Spinal cord (tissue), 10 donors: ENCODE data around the gene TMEM209. TPM values are rescaled to one million over a fixed set of nuclear protein-coding genes. Genes with fewer than 3 reads are reported as not detected.

Experiments used
- DNase-seq, 6 donors: peaks; one replicate each; pipeline versions ENCODE4 v3.0.0 to v3.0.0-alpha.2; 2013 to 2015; ENCODE audit warnings: low spot score in 6 of 6, low read depth in 4 of 6
- H3K27ac ChIP-seq: one replicate; pipeline ENCODE4 v1.5.1; 2013; ENCODE audit warnings: low read depth, low read length, control low read depth
- H3K27me3 ChIP-seq: one replicate; pipeline ENCODE4 v1.6.1; 2013; ENCODE audit warnings: low read length; ENCODE audit not compliant: control insufficient read depth, insufficient read depth
- H3K36me3 ChIP-seq: one replicate; pipeline ENCODE4 v1.6.1; 2013; ENCODE audit warnings: low read length; ENCODE audit not compliant: control insufficient read depth, insufficient read depth
- H3K4me1 ChIP-seq: one replicate; pipeline ENCODE4 v1.6.1; 2013; ENCODE audit warnings: low read length; ENCODE audit not compliant: control insufficient read depth, insufficient read depth
- H3K4me3 ChIP-seq: one replicate; pipeline ENCODE4 v1.5.1; 2013; ENCODE audit warnings: low read depth, low read length, control low read depth
- H3K9me3 ChIP-seq: one replicate; pipeline ENCODE4 v1.6.1; 2013; ENCODE audit warnings: low read length; ENCODE audit not compliant: control insufficient read depth, insufficient read depth
- WGBS: methylation state at CpG from one replicate; pipeline ENCODE4 v1.1.5; 2013; ENCODE audit warnings: missing lambda C conversion rate; ENCODE audit not compliant: insufficient coverage; 5-methylcytosine and 5-hydroxymethylcytosine counted together
- polyA plus RNA-seq, 2 donors: library from polyadenylated mRNA; unstranded; fragments of 120-200 nt; gene quantifications; one replicate each; pipeline ENCODE4 v1.2.1, GENCODE V29; 2013; ENCODE audit not compliant: insufficient read length in 2 of 2
- total RNA-seq, 2 donors: library from RNA; depleted of rRNA in 1 of 2; stranded (reverse); fragments of 120-200 nt in 1 of 2; fragments of >200 nt in 1 of 2; gene quantifications; one replicate each; pipeline versions ENCODE4 v1.2.3 to v1.2.4, GENCODE V29; 2013 to 2014
- donor health status: healthy.

TMEM209 gene
- total and polyA plus RNA-seq, 4 donors: 13.7 to 17.2 (median 15.7) TPM

DNA sequence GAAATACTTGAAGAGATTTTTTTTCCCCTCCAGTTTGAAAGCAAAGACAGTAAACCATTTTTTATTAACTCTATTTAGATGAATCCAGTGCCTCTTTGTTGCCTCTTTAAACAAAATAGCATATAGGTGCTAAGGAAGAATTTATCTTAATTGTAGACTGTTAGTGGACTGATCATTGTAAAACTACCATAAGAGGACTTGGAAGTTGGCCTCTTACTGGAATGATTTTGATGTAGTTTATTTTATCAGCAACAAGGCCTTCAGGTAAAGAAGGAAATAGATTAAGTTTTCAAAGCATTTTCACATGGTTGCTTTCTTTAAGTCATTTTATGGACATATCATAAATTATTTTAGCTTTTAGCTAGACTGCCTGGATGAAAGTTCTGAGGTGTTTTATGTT lies 81.7 kb downstream of the TMEM209 start:
- Histone ChIP-seq H3K9me3 (no peaks in the 10 kb centered on the region), H3K36me3 (peaks cover 29% of the 10 kb centered on the region), H3K27me3 (no peaks in the 10 kb centered on the region), H3K4me3 (no peak overlapping the region), H3K4me1 (no peaks in the 10 kb centered on the region), H3K27ac (no peak overlapping the region)
- no peak for DNase-seq

DNA sequence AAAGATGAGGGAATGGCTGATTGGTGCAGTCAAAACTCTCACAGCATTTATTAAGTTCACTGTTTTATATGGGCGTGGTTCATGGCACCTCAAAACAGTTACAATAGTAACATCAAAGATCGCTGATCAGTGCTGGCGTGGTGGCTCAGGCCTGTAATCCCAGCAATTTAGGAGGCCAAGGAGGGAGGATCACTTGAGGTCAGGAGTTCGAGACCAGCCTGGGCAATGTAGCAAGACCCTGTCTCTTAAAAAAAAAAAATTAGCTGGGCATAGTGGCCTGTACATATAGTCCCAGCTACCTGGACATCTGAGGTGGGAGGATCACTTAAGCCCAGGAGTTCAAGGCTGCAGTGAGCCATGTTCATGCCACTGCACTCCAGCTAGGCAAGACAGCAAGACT lies 86.4 kb downstream of the TMEM209 start:
- H3K36me3 ChIP-seq: peaks cover 22% of the 10 kb centered on the region
- no peak overlapping the region for H3K4me3 ChIP-seq
- 100% methylated on average over 1 of the region's 4 CpGs for WGBS

DNA sequence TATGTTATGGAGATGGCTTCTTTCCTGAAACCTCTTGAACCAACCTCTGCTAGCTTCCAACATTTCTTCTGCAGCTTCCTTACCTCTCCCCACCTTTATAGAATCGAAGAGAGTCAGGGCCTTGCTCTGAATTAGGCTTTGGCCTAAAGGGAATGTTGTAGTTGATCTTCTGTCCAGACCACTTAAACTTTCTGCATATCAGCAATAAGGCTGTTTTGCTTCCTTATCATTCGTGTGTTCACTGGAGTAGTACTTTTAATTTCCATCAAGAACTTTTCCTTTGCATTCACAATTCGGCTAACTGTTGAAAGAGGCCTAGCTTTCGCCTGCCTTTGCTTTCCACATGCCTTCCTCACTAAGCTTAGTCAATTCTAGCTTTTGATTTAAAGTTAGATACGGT lies 86.9 kb downstream of the TMEM209 start:
- H3K9me3 ChIP-seq: no peaks in the 10 kb centered on the region
- peaks cover 22% of the 10 kb centered on the region for H3K36me3 ChIP-seq
- no peak overlapping the region for H3K4me3 ChIP-seq
- no peaks in the 10 kb centered on the region for H3K4me1 ChIP-seq
- no peak overlapping the region for H3K27ac ChIP-seq
- WGBS: 100% methylated on average over 1 of the region's 5 CpGs
- H3K27me3 ChIP-seq: no peaks in the 10 kb centered on the region
- DNase-seq: no peak

More for the DNA sequence above, 86.4 kb downstream of the TMEM209 start:
- no peak for DNase-seq
- no peaks in the 10 kb centered on the region for H3K9me3 ChIP-seq
- H3K4me1 ChIP-seq: no peaks in the 10 kb centered on the region
- H3K27ac ChIP-seq: no peak overlapping the region
- no peaks in the 10 kb centered on the region for H3K27me3 ChIP-seq

DNA sequence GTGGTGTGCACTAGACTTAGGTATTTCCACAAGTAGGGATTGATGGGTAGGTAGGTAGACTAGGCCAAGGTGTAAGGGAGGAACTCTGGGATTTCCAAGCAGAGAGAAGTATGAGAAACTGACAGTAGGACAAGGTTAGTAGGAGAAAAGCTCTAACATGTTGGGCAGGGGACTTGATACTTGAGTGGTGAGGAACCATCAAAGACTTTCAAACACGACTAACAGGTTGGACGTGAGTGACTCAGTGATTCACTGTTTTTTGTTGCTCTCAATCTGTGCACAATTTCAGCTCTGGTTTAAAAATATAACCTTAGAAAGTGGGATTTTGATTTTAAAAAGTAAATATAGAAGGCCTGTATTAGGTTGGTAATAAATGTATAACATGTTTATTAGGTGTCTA lies 90.4 kb downstream of the TMEM209 start:
- no peak for DNase-seq
- H3K9me3 ChIP-seq: no peaks in the 10 kb centered on the region
- no peak overlapping the region for H3K4me3 ChIP-seq
- H3K36me3 ChIP-seq: peaks cover 13% of the 10 kb centered on the region
- H3K4me1 ChIP-seq: no peaks in the 10 kb centered on the region
- H3K27me3 ChIP-seq: no peaks in the 10 kb centered on the region
- no peak overlapping the region for H3K27ac ChIP-seq
- WGBS: no CpG with 5 or more reads among the region's 2 CpGs

Other genes starting within 250 kb of the TMEM209 start
- 10 to 100 TPM; 19.3 to 23.4 TPM for gene ZC3HC1, start 154.0 kb downstream of the TMEM209 start, total RNA-seq
- gene ZC3HC1, start 154.0 kb downstream of the TMEM209 start, polyA plus RNA-seq: 10 to 100 TPM; 18.8 to 21.8 TPM
- gene KLHDC10, start 134.9 kb downstream of the TMEM209 start, total RNA-seq: 10 to 100 TPM; 40.8 to 77.3 TPM
- 10 to 100 TPM; 43.5 to 46.4 TPM for gene KLHDC10, start 134.9 kb downstream of the TMEM209 start, polyA plus RNA-seq
- not detected for gene SSMEM1, start 2.5 kb upstream of the TMEM209 start, total RNA-seq
- gene SSMEM1, start 2.5 kb upstream of the TMEM209 start, polyA plus RNA-seq: not detected
- gene CPA2, start 61.5 kb upstream of the TMEM209 start, total RNA-seq: under 1 TPM in 1 of 2 donors, not detected in 1; 0.39 TPM
- under 1 TPM; 0.21 to 0.35 TPM for gene CPA2, start 61.5 kb upstream of the TMEM209 start, polyA plus RNA-seq
- 1 to 10 TPM; 1.5 to 2.1 TPM for gene CPA4, start 87.8 kb upstream of the TMEM209 start, total RNA-seq
- 1 to 10 TPM in 1 of 2 donors, under 1 TPM in 1; 0.84 to 1.6 TPM for gene CPA4, start 87.8 kb upstream of the TMEM209 start, polyA plus RNA-seq
- under 1 TPM; 0.20 to 0.39 TPM for gene CPA5, start 139.4 kb upstream of the TMEM209 start, total RNA-seq
- gene CPA5, start 139.4 kb upstream of the TMEM209 start, polyA plus RNA-seq: under 1 TPM; 0.24 to 0.27 TPM
- under 1 TPM; 0.30 to 0.77 TPM for gene CPA1, start 175.1 kb upstream of the TMEM209 start, total RNA-seq
- gene CPA1, start 175.1 kb upstream of the TMEM209 start, polyA plus RNA-seq: under 1 TPM; 0.27 to 0.49 TPM
- 10 to 100 TPM; 12.5 to 17.5 TPM for gene CEP41, start 235.6 kb upstream of the TMEM209 start, total RNA-seq
- 10 to 100 TPM; 21.9 to 27.9 TPM for gene CEP41, start 235.6 kb upstream of the TMEM209 start, polyA plus RNA-seq